H1 (cell line): ENCODE results near the gene GTF2I. TPM values are rescaled to one million over a fixed set of nuclear protein-coding genes. Genes with fewer than 3 reads are reported as not detected.

ENCODE experiments used
- CTCF ChIA-PET: fragments of 300-600 bp; sonication (Branson Sonifier 250); formaldehyde crosslinking; loops from one replicate; lab custom pipeline; 2021; ENCODE audit not compliant: partially characterized antibody; lab: Charles Lee
- POLR2A ChIA-PET: fragments of 300-600 bp; sonication (Branson Sonifier 250); formaldehyde crosslinking; loops from one replicate; lab custom pipeline; 2021; ENCODE audit warnings: inconsistent platforms; ENCODE audit not compliant: partially characterized antibody; lab: Charles Lee
- DNase-seq, 2 experiments: peaks; one replicate each; pipeline versions ENCODE4 v3.0.0 to v3.0.0-alpha.2; 2010 to 2022; ENCODE audit warnings: low spot score in 2 of 2, low read depth in 1 of 2, mixed read lengths in 1 of 2
- FAIRE-seq: peaks from 2 replicates; lab custom pipeline; 2011; peaks lifted over from hg19 to GRCh38; lab: Jason Lieb, UNC
- H2AFZ ChIP-seq: 2 replicates; pipeline ENCODE4 v1.8.1; 2012; ENCODE audit warnings: low read length, inconsistent platforms
- H2AK5ac ChIP-seq: 2 replicates; pipeline ENCODE4 v1.6.1; 2013; ENCODE audit warnings: low read depth, low read length
- H2BK120ac ChIP-seq: replicated peaks from 2 replicates; pipeline ENCODE3; 2013; ENCODE audit warnings: low read depth, low read length, inconsistent platforms
- H2BK12ac ChIP-seq: 2 replicates; pipeline ENCODE4 v1.6.1; 2013; ENCODE audit warnings: low read depth, low read length
- H2BK15ac ChIP-seq: 2 replicates; pipeline ENCODE4 v1.6.1; 2013; ENCODE audit warnings: low read length
- H2BK20ac ChIP-seq: 2 replicates; pipeline ENCODE4 v1.6.1; 2013; ENCODE audit warnings: low read length
- H2BK5ac ChIP-seq: 2 replicates; pipeline ENCODE4 v1.6.1; 2013; ENCODE audit warnings: low read depth, low read length
- H3K14ac ChIP-seq: 2 replicates; pipeline ENCODE4 v1.6.1; 2013; ENCODE audit warnings: inconsistent platforms; ENCODE audit not compliant: insufficient read length
- H3K18ac ChIP-seq: 2 replicates; pipeline ENCODE4 v1.6.1; 2013; ENCODE audit warnings: low read length; ENCODE audit errors: extremely low read depth
- H3K23ac ChIP-seq: 2 replicates; pipeline ENCODE4 v1.6.1; 2013; ENCODE audit warnings: inconsistent platforms; ENCODE audit not compliant: insufficient read length
- H3K23me2 ChIP-seq: 2 replicates; pipeline ENCODE4 v1.6.1; 2013; ENCODE audit warnings: low read depth, low read length
- H3K27ac ChIP-seq: 2 replicates; pipeline ENCODE4 v1.6.1; 2011; ENCODE audit warnings: low read depth, low read length, inconsistent platforms
- H3K27me3 ChIP-seq, 4 experiments: replicated peaks in 1 of 4; 1 replicate in 1 of 4; 2 replicates in 3 of 4; pipeline versions ENCODE4 v1.6.1 to v1.8.1; 2011 to 2013; ENCODE audit warnings: low read length in 3 of 4, mild to moderate bottlenecking in 3 of 4, inconsistent platforms in 2 of 4, mixed read lengths in 2 of 4, moderate library complexity in 1 of 4; ENCODE audit not compliant: control insufficient read depth in 3 of 4, insufficient read depth in 3 of 4; ENCODE audit errors: extremely low read depth in 1 of 4
- H3K36me3 ChIP-seq, 4 experiments: 2 replicates each; pipeline versions ENCODE4 v1.6.1 to v1.8.1; 2011 to 2013; ENCODE audit warnings: mild to moderate bottlenecking in 4 of 4, low read length in 3 of 4, moderate library complexity in 2 of 4, control low read depth in 1 of 4, inconsistent platforms in 1 of 4; ENCODE audit not compliant: insufficient read depth in 4 of 4, control insufficient read depth in 2 of 4
- H3K4ac ChIP-seq: replicated peaks from 2 replicates; pipeline ENCODE3; 2013; ENCODE audit warnings: low read length, low read depth, mixed read lengths, inconsistent platforms; ENCODE audit not compliant: insufficient read length
- H3K4me1 ChIP-seq, 4 experiments: replicated peaks in 1 of 4; 1 replicate in 1 of 4; 2 replicates in 3 of 4; pipeline versions ENCODE4 v1.6.1 to v1.8.1; 2011 to 2013; ENCODE audit warnings: low read length in 3 of 4, inconsistent platforms in 2 of 4, mixed read lengths in 1 of 4; ENCODE audit not compliant: insufficient read depth in 4 of 4, control insufficient read depth in 3 of 4
- H3K4me2 ChIP-seq, 2 experiments: 2 replicates each; pipeline versions ENCODE4 v1.6.1 to v1.8.1; 2011 to 2013; ENCODE audit warnings: low read depth in 2 of 2, low read length in 2 of 2, control low read depth in 1 of 2, inconsistent platforms in 1 of 2, mild to moderate bottlenecking in 1 of 2; ENCODE audit not compliant: insufficient read depth in 1 of 2
- H3K4me3 ChIP-seq, 4 experiments: fragments of 200-600, 300-600 bp in 1 of 4; sonication (generic), shearing (Covaris generic), sonication (Bioruptor Twin) in 1 of 4; 2 replicates each; pipeline versions ENCODE4 v1.5.1 to v1.8.1; 2011 to 2016; ENCODE audit warnings: low read length in 4 of 4, low read depth in 3 of 4, control low read depth in 2 of 4, inconsistent platforms in 2 of 4, mild to moderate bottlenecking in 2 of 4, mixed read lengths in 1 of 4, moderate library complexity in 1 of 4; ENCODE audit not compliant: insufficient read depth in 2 of 4; ENCODE audit errors: extremely low read depth in 1 of 4
- H3K56ac ChIP-seq: replicated peaks from 2 replicates; pipeline ENCODE3; 2013; ENCODE audit warnings: low read depth, mild to moderate bottlenecking, mixed read lengths, low read length, inconsistent platforms; ENCODE audit not compliant: insufficient read length
- H3K79me1 ChIP-seq: 2 replicates; pipeline ENCODE4 v1.6.1; 2013; ENCODE audit warnings: low read depth, low read length, control low read depth
- H3K79me2 ChIP-seq, 2 experiments: 2 replicates each; pipeline versions ENCODE4 v1.6.1 to v1.8.1; 2012 to 2013; ENCODE audit warnings: low read length in 2 of 2, mild to moderate bottlenecking in 2 of 2, inconsistent platforms in 1 of 2; ENCODE audit not compliant: insufficient read depth in 2 of 2, control insufficient read depth in 1 of 2
- H3K9ac ChIP-seq, 4 experiments: replicated peaks in 1 of 4; 1 replicate in 1 of 4; 2 replicates in 3 of 4; pipeline versions ENCODE4 v1.6.1 to v1.8.1; 2011 to 2013; ENCODE audit warnings: low read depth in 3 of 4, low read length in 3 of 4, control low read depth in 2 of 4, mild to moderate bottlenecking in 2 of 4, moderate library complexity in 2 of 4, inconsistent platforms in 1 of 4; ENCODE audit errors: extremely low read depth in 1 of 4
- H3K9me3 ChIP-seq, 2 experiments: 2 replicates each; pipeline versions ENCODE4 v1.6.1 to v1.8.1; 2012 to 2013; ENCODE audit warnings: mild to moderate bottlenecking in 2 of 2, moderate library complexity in 2 of 2, control low read depth in 1 of 2, inconsistent platforms in 1 of 2, low read depth in 1 of 2, low read length in 1 of 2, mixed read lengths in 1 of 2; ENCODE audit not compliant: insufficient read depth in 2 of 2
- H4K20me1 ChIP-seq, 2 experiments: replicated peaks in 1 of 2; 2 replicates each; pipeline versions ENCODE3 to v1.8.1; 2011 to 2013; ENCODE audit warnings: inconsistent platforms in 2 of 2, low read length in 2 of 2, mild to moderate bottlenecking in 1 of 2; ENCODE audit not compliant: insufficient read depth in 2 of 2, control insufficient read depth in 1 of 2
- H4K5ac ChIP-seq: 2 replicates; pipeline ENCODE4 v1.6.1; 2013; ENCODE audit warnings: low read length, low read depth, mixed read lengths, inconsistent platforms; ENCODE audit not compliant: insufficient read length
- H4K8ac ChIP-seq: 2 replicates; pipeline ENCODE4 v1.8.0; 2013; ENCODE audit warnings: mild to moderate bottlenecking, moderate library complexity, low read length, inconsistent platforms; ENCODE audit not compliant: insufficient read depth; ENCODE audit errors: extremely low read depth
- H4K91ac ChIP-seq: replicated peaks from 2 replicates; pipeline ENCODE3; 2013; ENCODE audit warnings: low read length, mixed read lengths, inconsistent platforms; ENCODE audit not compliant: insufficient read length
- CHD2 ChIP-seq: IDR thresholded peaks from 2 replicates; pipeline ENCODE4 v1.6.1; 2012; ENCODE audit warnings: low read length, improper control_type of control experiment
- MAX ChIP-seq: IDR thresholded peaks from 2 replicates; pipeline ENCODE4 v1.6.1; 2012; ENCODE audit warnings: inconsistent platforms
- PHF8 ChIP-seq: fragments of 200-600 bp; sonication (generic); conservative IDR thresholded peaks from 2 replicates; pipeline ENCODE4 v1.7.1; 2012; ENCODE audit warnings: low read depth, mild to moderate bottlenecking, inconsistent platforms, low read length, moderate library complexity
- RXRA ChIP-seq: IDR thresholded peaks from 2 replicates; pipeline ENCODE4 v1.6.1; 2011; ENCODE audit warnings: low read depth, mild to moderate bottlenecking, low read length, moderate library complexity; ENCODE audit not compliant: insufficient read depth
- SIX5 ChIP-seq: IDR thresholded peaks from 2 replicates; pipeline ENCODE4 v1.6.1; 2011; ENCODE audit warnings: mild to moderate bottlenecking, low read depth, low read length
- TBP ChIP-seq: IDR thresholded peaks from 2 replicates; pipeline ENCODE4 v1.6.1; 2011; ENCODE audit warnings: low read depth, low read length, improper control_type of control experiment
- WGBS, 2 experiments: shearing (Covaris generic) in 1 of 2; methylation state at CpG; one replicate each; pipeline versions ENCODE4 v1.1.6 to v1.1.7; 2013 to 2015; ENCODE audit warnings: low lambda C conversion rate in 2 of 2, mixed read lengths in 2 of 2, inconsistent platforms in 1 of 2, low coverage in 1 of 2, missing lambda C conversion rate in 1 of 2; ENCODE audit not compliant: insufficient replicate concordance in 2 of 2, insufficient coverage in 1 of 2, insufficient read length in 1 of 2; ENCODE audit errors: extremely low coverage in 1 of 2, missing lambda C conversion rate in 1 of 2; 5-methylcytosine and 5-hydroxymethylcytosine counted together
- polyA plus RNA-seq, 7 experiments: library from polyadenylated mRNA; depleted of rRNA in 3 of 7; stranded (reverse) in 5 of 7; unstranded in 2 of 7; fragments of >200 nt in 5 of 7; fragments of 200-250 nt in 2 of 7; gene quantifications; 1 replicate in 5 of 7; 2 replicates in 1 of 7; 4 replicates in 1 of 7; pipeline versions ENCODE4 v1.2.1 to v1.2.3, GENCODE V29; 2011 to 2013; ENCODE audit warnings: missing spikeins in 2 of 7, mixed read lengths in 2 of 7
- total RNA-seq: library from RNA; stranded (reverse); fragmentation: NEBNext Ultra II Directional; extraction: Animal tissue kit (Norgen Biotek cat#: 25700); gene quantifications from 2 replicates; pipeline ENCODE4 v1.2.1, GENCODE V29; 2021

Gene GTF2I
- total and polyA plus RNA-seq, 2 of the 8 experiments (the other 6 are each of a cell fraction or from before 2014, with no cell fraction given), result 46.7 to 316 TPM

GRCh38 chr7:74718336-74718735 is 60.8 kb downstream of the GTF2I start:
- H3K4me2 ChIP-seq, result no peak overlapping the region
- ChIA-PET POLR2A (no interaction called here), CTCF (no interaction called here)
- H3K27ac ChIP-seq, result no peak overlapping the region
- H2BK20ac ChIP-seq, result no peak overlapping the region
- TF ChIP-seq RXRA (no peak), SIX5 (no peak), MAX (no peak), TBP (no peak), CHD2 (no peak), PHF8 (no peak)
- no peak overlapping the region for H4K91ac ChIP-seq
- no peak for FAIRE-seq
- no peak overlapping the region for H2BK12ac ChIP-seq
- no peak overlapping the region for H3K23ac ChIP-seq
- H3K79me1 ChIP-seq, result no peaks in the 10 kb centered on the region
- no peak overlapping the region for H3K4ac ChIP-seq
- no peak overlapping the region for H3K18ac ChIP-seq
- DNase-seq, result no peak
- no peak overlapping the region for H2BK15ac ChIP-seq
- H2BK5ac ChIP-seq, result no peak overlapping the region
- no peak overlapping the region for H2AFZ ChIP-seq
- H3K14ac ChIP-seq, result no peak overlapping the region
- H4K8ac ChIP-seq, result no peak overlapping the region
- WGBS, 2 experiments, result 94% methylated on average over 1 of the region's 1 CpG; no CpG with 5 or more reads in 1 of the 2 experiments
- no peaks in the 10 kb centered on the region for H4K20me1 ChIP-seq
- H3K9me3 ChIP-seq, result no peaks in the 10 kb centered on the region
- H3K36me3 ChIP-seq, result peaks cover 19 to 85% (median 42%) of the 10 kb centered on the region in 4 experiments
- no peak overlapping the region for H3K9ac ChIP-seq
- no peak overlapping the region for H2AK5ac ChIP-seq
- H3K4me1 ChIP-seq, result no peaks in the 10 kb centered on the region
- H3K23me2 ChIP-seq, result no peaks in the 10 kb centered on the region
- H2BK120ac ChIP-seq, result no peak overlapping the region
- H3K4me3 ChIP-seq, result no peak overlapping the region
- no peak overlapping the region for H3K56ac ChIP-seq
- H4K5ac ChIP-seq, result no peak overlapping the region
- H3K27me3 ChIP-seq, result no peaks in the 10 kb centered on the region
- peaks cover 0 to 2% of the 10 kb centered on the region in 2 experiments; a peak in 2 of 4 replicates for H3K79me2 ChIP-seq
